GM23338 (cell line): ENCODE results near the gene TCERG1L. TPM values are rescaled to one million over a fixed set of nuclear protein-coding genes. Genes with fewer than 3 reads are reported as not detected.

Experiments used
- ATAC-seq: fragments of 200-7000 bp; cut with Tn5 transposase; 3 replicates; pipeline ENCODE4 v1.9.1; 2020
- DNase-seq: peaks from one replicate; pipeline ENCODE4 v3.0.0-alpha.2; 2015; ENCODE audit warnings: low spot score
- H2AFZ ChIP-seq: fragments of 200-600 bp; sonication (generic); 2 replicates; pipeline ENCODE4 v1.8.0; 2016; ENCODE audit warnings: antibody characterized with exemption, mild to moderate bottlenecking, moderate library complexity
- H3F3A ChIP-seq: fragments of 200-600 bp; sonication (generic); replicated peaks from 2 replicates; pipeline ENCODE4 v1.8.0; 2017; ENCODE audit warnings: antibody characterized with exemption, mixed run types, low read depth
- H3K27ac ChIP-seq: fragments of 200-600 bp; sonication (generic); 2 replicates; pipeline ENCODE4 v1.6.1; 2016; ENCODE audit warnings: low read depth
- H3K27me3 ChIP-seq: fragments of 200-600 bp; sonication (generic); 2 replicates; pipeline ENCODE4 v1.8.0; 2016; ENCODE audit warnings: mild to moderate bottlenecking, mixed run types, moderate library complexity; ENCODE audit not compliant: insufficient read depth
- H3K36me3 ChIP-seq: fragments of 200-600 bp; sonication (generic); 2 replicates; pipeline ENCODE4 v1.8.0; 2016; ENCODE audit warnings: mild to moderate bottlenecking; ENCODE audit not compliant: insufficient read depth
- H3K4me1 ChIP-seq: fragments of 200-600 bp; sonication (generic); 2 replicates; pipeline ENCODE4 v1.8.0; 2016; ENCODE audit warnings: mild to moderate bottlenecking, moderate library complexity; ENCODE audit not compliant: insufficient read depth
- H3K4me2 ChIP-seq: fragments of 200-600 bp; sonication (generic); 2 replicates; pipeline ENCODE4 v1.7.1; 2017; ENCODE audit warnings: mixed run types
- H3K4me3 ChIP-seq: fragments of 200-600 bp; sonication (generic); 2 replicates; pipeline ENCODE4 v1.6.1; 2016; ENCODE audit warnings: mixed run types
- H3K79me2 ChIP-seq: fragments of 200-600 bp; sonication (generic); replicated peaks from 2 replicates; pipeline ENCODE4 v1.8.0; 2017; ENCODE audit warnings: mild to moderate bottlenecking; ENCODE audit not compliant: insufficient read depth
- H3K9me2 ChIP-seq: fragments of 200-600 bp; sonication (generic); 2 replicates; pipeline ENCODE4 v1.8.0; 2017; ENCODE audit not compliant: insufficient read depth
- H4K20me1 ChIP-seq: fragments of 200-600 bp; sonication (generic); replicated peaks from 2 replicates; pipeline ENCODE4 v1.8.0; 2017; ENCODE audit warnings: mild to moderate bottlenecking; ENCODE audit not compliant: insufficient read depth
- H3K27ac Mint-ChIP-seq: 2 replicates; pipeline ENCODE4 v1.8.0; 2020; ENCODE audit warnings: inconsistent platforms, mild to moderate bottlenecking, moderate library complexity, mixed read lengths
- H3K27me3 Mint-ChIP-seq: 3 replicates; pipeline ENCODE4 v1.8.0; 2022; ENCODE audit warnings: low read depth, mild to moderate bottlenecking, moderate library complexity, mixed read lengths, inconsistent platforms; ENCODE audit not compliant: insufficient read depth, poor library complexity
- H3K36me3 Mint-ChIP-seq: 3 replicates; pipeline ENCODE4 v1.8.0; 2021; ENCODE audit warnings: low read depth, mild to moderate bottlenecking, inconsistent platforms, moderate library complexity, mixed read lengths
- H3K4me1 Mint-ChIP-seq: 3 replicates; pipeline ENCODE4 v1.8.0; 2020; ENCODE audit warnings: mild to moderate bottlenecking, inconsistent platforms, mixed read lengths
- H3K4me3 Mint-ChIP-seq: 3 replicates; pipeline ENCODE4 v1.8.0; 2021; ENCODE audit warnings: moderate library complexity, mild to moderate bottlenecking, inconsistent platforms, mixed read lengths
- H3K9me3 Mint-ChIP-seq: 3 replicates; pipeline ENCODE4 v1.8.0; 2020; ENCODE audit warnings: moderate library complexity, mild to moderate bottlenecking, inconsistent platforms, mixed read lengths
- CTCF ChIP-seq, 2 experiments: fragments of 200-600 bp in 1 of 2; sonication (generic) in 1 of 2; conservative IDR thresholded peaks; 2 replicates each; pipeline versions ENCODE4 v1.5.1 to v1.6.1; 2016 to 2017; ENCODE audit warnings: antibody characterized with exemption in 2 of 2, low read depth in 2 of 2, mild to moderate bottlenecking in 2 of 2, moderate library complexity in 1 of 2
- EZH2phosphoT487 ChIP-seq: fragments of 200-600 bp; sonication (generic); IDR thresholded peaks from one replicate; pipeline ENCODE4 v1.8.1; 2018; ENCODE audit warnings: antibody characterized with exemption; ENCODE audit not compliant: unreplicated experiment
- POLR2AphosphoS5 ChIP-seq: IDR thresholded peaks from 2 replicates; pipeline ENCODE4 v1.6.1; 2016; ENCODE audit warnings: antibody characterized with exemption, low read depth
- ZNF114 ChIP-seq: fragments of 250-450 bp; sonication (Bioruptor Pico); IDR thresholded peaks from 2 replicates; pipeline ENCODE4 v1.5.0; 2020; ENCODE audit warnings: mild to moderate bottlenecking, moderate library complexity
- polyA plus RNA-seq: library from polyadenylated mRNA; unstranded; fragments of >200 nt; fragmentation: Nextera tagmentation; extraction: Ambion mirVana; gene quantifications from 2 replicates; pipeline ENCODE4 v1.2.1, GENCODE V29; 2016
- total RNA-seq: library from RNA; depleted of rRNA; stranded (reverse); fragments of >200 nt; shearing (Covaris generic); gene quantifications from 2 replicates; pipeline ENCODE4 v1.2.3, GENCODE V29; 2014

The TCERG1L gene
- total and polyA plus RNA-seq, 2 experiments from 2014 or later, result 3.9 to 5.5 TPM

- Histone ChIP-seq H3K27me3 (no peaks in the 10 kb centered on the region), H4K20me1 (no peaks in the 10 kb centered on the region), H2AFZ (no peak overlapping the region), H3K27ac (no peak overlapping the region), H3K4me3 (no peak overlapping the region), H3K79me2 (no peaks in the 10 kb centered on the region), H3K4me2 (no peak overlapping the region), H3K36me3 (no peaks in the 10 kb centered on the region; the same call in 1 of the 2 replicates), H3K9me2 (no peaks in the 10 kb centered on the region), H3K4me1 (no peaks in the 10 kb centered on the region), H3F3A (no peaks in the 10 kb centered on the region)
- Mint-ChIP-seq H3K27me3 (peaks cover 8% of the 10 kb centered on the region), H3K4me3 (no peak overlapping the region), H3K27ac (no peak overlapping the region), H3K36me3 (peaks cover 34% of the 10 kb centered on the region), H3K4me1 (peaks cover 8% of the 10 kb centered on the region), H3K9me3 (peaks cover 89% of the 10 kb centered on the region)
- ATAC-seq (no peak), DNase-seq (no peak)
- TF ChIP-seq EZH2phosphoT487 (no peak), POLR2AphosphoS5 (no peak)
These were observed 167.9 kb downstream of the TCERG1L start for GRCh38 chr10:131143425-131144165.

GRCh38 chr10:131142517-131143380, 168.8 kb downstream of the TCERG1L start:
- Mint-ChIP-seq H3K4me1 (peaks cover 8% of the 10 kb centered on the region), H3K27ac (no peak overlapping the region), H3K27me3 (peaks cover 4% of the 10 kb centered on the region), H3K4me3 (no peak overlapping the region), H3K36me3 (peaks cover 27% of the 10 kb centered on the region), H3K9me3 (peaks cover 86% of the 10 kb centered on the region)
- H2AFZ ChIP-seq, result no peak overlapping the region
- no peaks in the 10 kb centered on the region for H3K27me3 ChIP-seq
- no peak overlapping the region for H3K27ac ChIP-seq
- no peak overlapping the region for H3K4me2 ChIP-seq
- H3K79me2 ChIP-seq, result no peaks in the 10 kb centered on the region
- H3F3A ChIP-seq, result no peaks in the 10 kb centered on the region
- no peak for DNase-seq
- no peaks in the 10 kb centered on the region for H3K4me1 ChIP-seq
- H3K4me3 ChIP-seq, result no peak overlapping the region
- no peaks in the 10 kb centered on the region for H3K9me2 ChIP-seq
- H4K20me1 ChIP-seq, result no peaks in the 10 kb centered on the region
- peak; percentile 42; the same call in 2 of the 3 replicates for ATAC-seq
- no peaks in the 10 kb centered on the region; the same call in 1 of the 2 replicates for H3K36me3 ChIP-seq
- no peak for TF ChIP-seq ZNF114
- peak; percentile 24 to 30 for TF ChIP-seq CTCF (conservative IDR thresholded peaks at IDR 0.05; ENCODE audit: low read depth in 2 of 2)
